HG03575 (cell line): ENCODE data around the gene FLRT2.

Experiments
- ATAC-seq: cut with Tn5 transposase; IDR thresholded peaks from one replicate; pipeline ENCODE4 v1.9.1; 2021; ENCODE audit not compliant: unreplicated experiment, insufficient number of reproducible peaks, low FRiP score; ENCODE audit errors: extremely low read depth

FLRT2 gene

GRCh38 chr14:85528080-85528896, 1.7 kb upstream of the FLRT2 start:
- no peak for ATAC-seq

GRCh38 chr14:85528897-85529631, 880 bp upstream of the FLRT2 start:
- no peak for ATAC-seq

- ATAC-seq, result no peak
Measured at GRCh38 chr14:85530626-85531025, 682 bp downstream of the FLRT2 start.

- ATAC-seq, result no peak
Measured at GRCh38 chr14:85531141-85531586, 1.2 kb downstream of the FLRT2 start.

- ATAC-seq, result no peak
Measured at GRCh38 chr14:85531587-85532373, 1.8 kb downstream of the FLRT2 start.

- no peak for ATAC-seq
Measured at GRCh38 chr14:85532374-85533022, 2.6 kb downstream of the FLRT2 start.

GRCh38 chr14:85533023-85533860, 3.3 kb downstream of the FLRT2 start:
- no peak for ATAC-seq

- no peak for ATAC-seq
Measured at GRCh38 chr14:85533861-85534291, 3.9 kb downstream of the FLRT2 start.

GRCh38 chr14:85534458-85535293, 4.7 kb downstream of the FLRT2 start:
- ATAC-seq, result no peak

- no peak for ATAC-seq
Measured at GRCh38 chr14:85535321-85535720, 5.4 kb downstream of the FLRT2 start.

GRCh38 chr14:85535991-85536832, 6.3 kb downstream of the FLRT2 start:
- no peak for ATAC-seq

GRCh38 chr14:85536833-85537190, 6.9 kb downstream of the FLRT2 start:
- ATAC-seq, result no peak

GRCh38 chr14:85537526-85537925, 7.6 kb downstream of the FLRT2 start:
- ATAC-seq, result no peak

GRCh38 chr14:85538636-85539035, 8.7 kb downstream of the FLRT2 start:
- no peak for ATAC-seq

GRCh38 chr14:85539510-85539909, 9.6 kb downstream of the FLRT2 start:
- ATAC-seq, result no peak

GRCh38 chr14:85542623-85543022, 12.7 kb downstream of the FLRT2 start:
- ATAC-seq, result no peak

- no peak for ATAC-seq
Measured at GRCh38 chr14:85545738-85546137, 15.8 kb downstream of the FLRT2 start.
